PC-9 (cell line): ENCODE results near the gene EEF2K. TPM values are rescaled to one million over a fixed set of nuclear protein-coding genes. Genes with fewer than 3 reads are reported as not detected.
A peak's percentile ranks its signal among the peaks of the same experiment; 100 is the strongest.

Source experiments
- BruUV-seq: library from RNA; stranded (reverse); fragments of 400-500 nt; replicated peaks from 2 replicates; lab custom pipeline; 2021; lab: Mats Ljungman, UMichigan
- CTCF ChIA-PET: fragments of 300-600 bp; sonication (Branson Sonifier 250); formaldehyde crosslinking; loops from one replicate; lab custom pipeline; 2022; ENCODE audit warnings: antibody characterized with exemption; lab: Charles Lee
- POLR2A ChIA-PET: fragments of 300-600 bp; sonication (Branson Sonifier 250); formaldehyde crosslinking; loops from one replicate; lab custom pipeline; 2022; ENCODE audit warnings: antibody characterized with exemption; ENCODE audit not compliant: unreplicated experiment; lab: Charles Lee
- DNase-seq, 2 experiments: peaks; one replicate each; pipeline versions ENCODE4 v3.0.0 to v3.0.0-alpha.2; 2015 to 2022; ENCODE audit warnings: mixed read lengths in 1 of 2
- H2AFZ ChIP-seq: fragments of 200-600 bp; sonication (generic); 2 replicates; pipeline ENCODE4 v1.8.1; 2017; ENCODE audit warnings: antibody characterized with exemption
- H3F3A ChIP-seq: fragments of 200-600 bp; sonication (generic); 2 replicates; pipeline ENCODE4 v1.8.1; 2017; ENCODE audit warnings: antibody characterized with exemption, mild to moderate bottlenecking, low read depth; ENCODE audit not compliant: insufficient read depth
- H3K27ac ChIP-seq: fragments of 200-600 bp; sonication (generic); 2 replicates; pipeline ENCODE4 v1.6.1; 2016; ENCODE audit warnings: mixed run types
- H3K27me3 ChIP-seq: fragments of 200-600 bp; sonication (generic); 2 replicates; pipeline ENCODE4 v1.6.1; 2016; ENCODE audit warnings: low read depth, mixed run types; ENCODE audit not compliant: insufficient read depth
- H3K36me3 ChIP-seq: fragments of 200-600 bp; sonication (generic); 2 replicates; pipeline ENCODE4 v1.6.1; 2016; ENCODE audit warnings: low read depth, mixed run types
- H3K4me1 ChIP-seq: fragments of 200-600 bp; sonication (generic); replicated peaks from 2 replicates; pipeline ENCODE4 v1.6.1; 2016; ENCODE audit warnings: mixed run types; ENCODE audit not compliant: insufficient read depth
- H3K4me2 ChIP-seq: fragments of 200-600 bp; sonication (generic); 2 replicates; pipeline ENCODE4 v1.6.1; 2017; ENCODE audit warnings: mixed run types
- H3K4me3 ChIP-seq: fragments of 200-600 bp; sonication (generic); 2 replicates; pipeline ENCODE4 v1.6.1; 2016; ENCODE audit warnings: mixed run types
- H3K79me2 ChIP-seq: fragments of 200-600 bp; sonication (generic); 2 replicates; pipeline ENCODE4 v1.6.1; 2017; ENCODE audit warnings: low read depth, mixed run types
- H3K9me2 ChIP-seq: fragments of 200-600 bp; sonication (generic); 2 replicates; pipeline ENCODE4 v1.8.1; 2017; ENCODE audit warnings: mild to moderate bottlenecking; ENCODE audit not compliant: insufficient read depth
- H3K9me3 ChIP-seq: fragments of 200-600 bp; sonication (generic); 2 replicates; pipeline ENCODE4 v1.8.1; 2016; ENCODE audit warnings: low read depth; ENCODE audit not compliant: insufficient read depth
- H4K20me1 ChIP-seq: fragments of 200-600 bp; sonication (generic); 2 replicates; pipeline ENCODE4 v1.8.1; 2017; ENCODE audit not compliant: insufficient read depth
- CTCF ChIP-seq: fragments of 200-600 bp; sonication (generic); conservative IDR thresholded peaks from 2 replicates; pipeline ENCODE4 v1.6.1; 2017; ENCODE audit warnings: mixed run types, antibody characterized with exemption, mild to moderate bottlenecking, moderate library complexity
- EZH2 ChIP-seq: fragments of 200-600 bp; sonication (generic); IDR thresholded peaks from 2 replicates; pipeline ENCODE4 v1.8.0; 2017; ENCODE audit warnings: antibody characterized with exemption, low read depth
- intact Hi-C: fragments of 100-400 bp; cut with micrococcal nuclease; formaldehyde crosslinking; loops from one replicate; pipeline ENCODE4 v1.10.0; 2022; ENCODE audit not compliant: unreplicated experiment
- total RNA-seq: library from RNA; stranded (reverse); gene quantifications from 2 replicates; pipeline ENCODE4 v1.2.3, GENCODE V29; 2021

Gene EEF2K
- total RNA-seq, 1 experiment from 2014 or later = 29.8 TPM

GRCh38 chr16:22235839-22236745, 30.0 kb downstream of the EEF2K start:
- H3K4me3 ChIP-seq = no peak overlapping the region
- H3K4me1 ChIP-seq = peaks cover 34% of the 10 kb centered on the region
- H3K9me3 ChIP-seq = no peaks in the 10 kb centered on the region
- H3K27me3 ChIP-seq = no peaks in the 10 kb centered on the region
- peaks cover 39% of the 10 kb centered on the region for H3F3A ChIP-seq
- H3K79me2 ChIP-seq = peaks cover 9% of the 10 kb centered on the region; the same call in 1 of the 2 replicates
- no TSS peak for BruUV-seq
- POLR2A ChIA-PET = no interaction called here
- no peak overlapping the region for H2AFZ ChIP-seq
- H3K27ac ChIP-seq = peak overlapping the region; percentile 25; the same call in 1 of the 2 replicates
- peak in 1 of 2 experiments; percentile 66 for DNase-seq
- no peak for TF ChIP-seq CTCF
- TF ChIP-seq EZH2 = no peak
- H3K9me2 ChIP-seq = no peaks in the 10 kb centered on the region
- no peaks in the 10 kb centered on the region for H3K36me3 ChIP-seq
- CTCF ChIA-PET = interaction anchor here (0.6 kb wide), 1 partner anchor 196 kb away, joined by 3 read pairs; no protein-coding TSS in a partner anchor
- no peaks in the 10 kb centered on the region; the same call in 1 of the 2 replicates for H4K20me1 ChIP-seq
- intact Hi-C loops = no loop called here
- H3K4me2 ChIP-seq = no peak overlapping the region

- no peaks in the 10 kb centered on the region for H3K36me3 ChIP-seq
- H3K9me3 ChIP-seq = no peaks in the 10 kb centered on the region
- H3F3A ChIP-seq = peaks cover 10% of the 10 kb centered on the region; the same call in 1 of the 2 replicates
- intact Hi-C loops = no loop called here
- TF ChIP-seq CTCF (no peak), EZH2 (no peak)
- no peaks in the 10 kb centered on the region for H4K20me1 ChIP-seq
- no peak overlapping the region for H3K4me2 ChIP-seq
- H3K4me1 ChIP-seq = peaks cover 9% of the 10 kb centered on the region
- H3K79me2 ChIP-seq = 0 out of 2 replicates have a peak, but pooled peaks cover under 1% of the 10 kb centered on the region
- BruUV-seq = no TSS peak
- no peak overlapping the region for H2AFZ ChIP-seq
- H3K4me3 ChIP-seq = no peak overlapping the region
- DNase-seq = no peak
- CTCF ChIA-PET = no interaction called here
- POLR2A ChIA-PET = no interaction called here
- no peaks in the 10 kb centered on the region for H3K27me3 ChIP-seq
- no peaks in the 10 kb centered on the region for H3K9me2 ChIP-seq
- H3K27ac ChIP-seq = no peak overlapping the region
Measured at GRCh38 chr16:22239131-22239805, 33.2 kb downstream of the EEF2K start.

- Histone ChIP-seq H3K4me1 (peaks cover 9% of the 10 kb centered on the region; the same call in 1 of the 2 replicates), H3K79me2 (no peaks in the 10 kb centered on the region), H3K9me3 (no peaks in the 10 kb centered on the region), H3K27me3 (no peaks in the 10 kb centered on the region), H3K4me3 (no peak overlapping the region), H3K9me2 (no peaks in the 10 kb centered on the region), H3K27ac (no peak overlapping the region), H3K36me3 (no peaks in the 10 kb centered on the region), H3F3A (peaks cover 8% of the 10 kb centered on the region; the same call in 1 of the 2 replicates), H4K20me1 (no peaks in the 10 kb centered on the region), H3K4me2 (no peak overlapping the region), H2AFZ (no peak overlapping the region)
- no peak for TF ChIP-seq EZH2
- TF ChIP-seq CTCF = no peak
- DNase-seq = no peak
- intact Hi-C loops = loop anchor here (5.0 kb wide), 1 partner anchor 47 kb away; no protein-coding TSS in a partner anchor
- POLR2A ChIA-PET = no interaction called here
- no TSS peak for BruUV-seq
- CTCF ChIA-PET = no interaction called here
Measured at GRCh38 chr16:22240023-22240710, 34.1 kb downstream of the EEF2K start.
